Neural progenitor cell (in vitro differentiated cells): ENCODE measurements around the gene CUTA. TPM values are rescaled to one million over a fixed set of nuclear protein-coding genes. Genes with fewer than 3 reads are reported as not detected.
A peak's percentile ranks its signal among the peaks of the same experiment; 100 is the strongest.

Source experiments
- DNase-seq: peaks from one replicate; pipeline ENCODE4 v3.0.0-alpha.2; 2016; ENCODE audit warnings: low spot score
- H2AFZ ChIP-seq: fragments of 200-600 bp; sonication (generic); replicated peaks from 2 replicates; pipeline ENCODE4 v1.6.1; 2016; ENCODE audit warnings: antibody characterized with exemption
- H3F3A ChIP-seq: fragments of 200-600 bp; sonication (generic); 2 replicates; pipeline ENCODE4 v1.6.1; 2016; ENCODE audit warnings: antibody characterized with exemption, low read depth
- H3K27ac ChIP-seq: fragments of 200-600 bp; sonication (generic); 2 replicates; pipeline ENCODE4 v1.5.1; 2016; ENCODE audit warnings: mild to moderate bottlenecking
- H3K27me3 ChIP-seq: fragments of 200-600 bp; sonication (generic); 2 replicates; pipeline ENCODE4 v1.6.1; 2016; ENCODE audit warnings: mild to moderate bottlenecking, moderate library complexity
- H3K36me3 ChIP-seq: fragments of 200-600 bp; sonication (generic); 2 replicates; pipeline ENCODE4 v1.5.1; 2016
- H3K4me1 ChIP-seq: fragments of 200-600 bp; sonication (generic); 2 replicates; pipeline ENCODE4 v1.6.1; 2016; ENCODE audit warnings: mixed run types
- H3K4me2 ChIP-seq: fragments of 200-600 bp; sonication (generic); 2 replicates; pipeline ENCODE4 v1.6.1; 2016
- H3K4me3 ChIP-seq: fragments of 200-600 bp; sonication (generic); 2 replicates; pipeline ENCODE4 v1.5.1; 2016
- H3K79me2 ChIP-seq: fragments of 200-600 bp; sonication (generic); 2 replicates; pipeline ENCODE4 v1.6.1; 2016; ENCODE audit warnings: low read depth
- H3K9ac ChIP-seq: fragments of 200-600 bp; sonication (generic); 2 replicates; pipeline ENCODE4 v1.6.1; 2016
- H3K9me3 ChIP-seq: fragments of 200-600 bp; sonication (generic); 2 replicates; pipeline ENCODE4 v1.5.1; 2016; ENCODE audit warnings: low read depth
- H4K20me1 ChIP-seq: fragments of 200-600 bp; sonication (generic); 2 replicates; pipeline ENCODE4 v1.6.1; 2016; ENCODE audit warnings: low read depth
- H3K27ac Mint-ChIP-seq: 3 replicates; pipeline ENCODE4 v1.8.0; 2021; ENCODE audit warnings: mixed read lengths
- H3K27me3 Mint-ChIP-seq: 2 replicates; pipeline ENCODE4 v1.8.0; 2022; ENCODE audit warnings: low read depth, mild to moderate bottlenecking, inconsistent platforms, moderate library complexity, mixed read lengths; ENCODE audit not compliant: insufficient read depth
- H3K36me3 Mint-ChIP-seq: 3 replicates; pipeline ENCODE4 v1.8.0; 2021; ENCODE audit warnings: mixed read lengths
- H3K4me1 Mint-ChIP-seq: 3 replicates; pipeline ENCODE4 v1.8.0; 2021; ENCODE audit warnings: mixed read lengths
- H3K4me3 Mint-ChIP-seq: 3 replicates; pipeline ENCODE4 v1.8.0; 2021; ENCODE audit warnings: mild to moderate bottlenecking, moderate library complexity, mixed read lengths
- H3K9me3 Mint-ChIP-seq: 3 replicates; pipeline ENCODE4 v1.8.0; 2020; ENCODE audit warnings: mixed read lengths
- CTCF ChIP-seq: fragments of 200-600 bp; sonication (generic); IDR thresholded peaks from 2 replicates; pipeline ENCODE4 v1.5.1; 2017; ENCODE audit warnings: antibody characterized with exemption, mild to moderate bottlenecking
- EZH2 ChIP-seq: fragments of 200-600 bp; sonication (generic); IDR thresholded peaks from 2 replicates; pipeline ENCODE4 v1.6.1; 2017; ENCODE audit warnings: antibody characterized with exemption, mild to moderate bottlenecking, moderate library complexity
- EZH2phosphoT487 ChIP-seq: fragments of 200-600 bp; sonication (generic); IDR thresholded peaks from 2 replicates; pipeline ENCODE4 v1.6.1; 2017; ENCODE audit warnings: antibody characterized with exemption
- total RNA-seq: library from RNA; depleted of rRNA; stranded (reverse); fragments of >200 nt; gene quantifications from 2 replicates; pipeline ENCODE4 v1.2.3, GENCODE V29; 2015; ENCODE audit warnings: low replicate concordance

Gene CUTA
- total RNA-seq, 1 donor from 2014 or later = 118 TPM

DNA sequence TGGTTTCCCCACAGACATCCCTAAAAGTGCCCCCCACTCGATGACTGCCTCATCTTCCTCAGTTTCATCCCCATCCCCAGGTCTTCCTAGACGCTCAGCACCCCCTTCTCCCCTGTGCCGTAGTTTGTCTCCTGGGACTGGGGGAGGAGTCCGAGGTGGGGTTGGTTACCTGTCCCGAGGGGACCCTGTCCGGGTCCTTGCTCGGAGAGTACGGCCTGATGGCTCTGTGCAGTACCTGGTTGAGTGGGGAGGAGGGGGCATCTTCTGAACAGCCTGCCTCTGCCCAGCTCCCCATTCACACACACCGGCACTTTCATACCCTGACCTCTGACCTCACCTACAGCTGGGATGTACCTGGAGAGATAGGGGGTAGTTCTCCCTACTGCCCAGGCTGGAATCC lies 2.1 kb downstream of the CUTA start:
- H3K9me3 Mint-ChIP-seq = no peaks in the 10 kb centered on the region
- peaks cover 61% of the 10 kb centered on the region for H3F3A ChIP-seq
- H3K9me3 ChIP-seq = no peaks in the 10 kb centered on the region
- H3K79me2 ChIP-seq = peaks cover 59% of the 10 kb centered on the region
- H2AFZ ChIP-seq = no peak overlapping the region
- H3K4me1 ChIP-seq = peaks cover 28% of the 10 kb centered on the region
- no peaks in the 10 kb centered on the region for H3K36me3 ChIP-seq
- H3K4me1 Mint-ChIP-seq = peaks cover 57% of the 10 kb centered on the region
- no peaks in the 10 kb centered on the region for H3K27me3 ChIP-seq
- no peak overlapping the region for H3K9ac ChIP-seq
- H3K4me2 ChIP-seq = peak overlapping the region; percentile 88
- no peak for DNase-seq
- peaks cover 24% of the 10 kb centered on the region for H3K36me3 Mint-ChIP-seq
- H3K4me3 Mint-ChIP-seq = peak overlapping the region; percentile 62
- H4K20me1 ChIP-seq = peaks cover 27% of the 10 kb centered on the region
- no peak for TF ChIP-seq CTCF
- no peak for TF ChIP-seq EZH2phosphoT487
- TF ChIP-seq EZH2 = no peak
- peak overlapping the region; percentile 84 for H3K4me3 ChIP-seq
- no peak overlapping the region for H3K27ac ChIP-seq
- no peak overlapping the region for H3K27ac Mint-ChIP-seq
- peaks cover 8% of the 10 kb centered on the region for H3K27me3 Mint-ChIP-seq

DNA sequence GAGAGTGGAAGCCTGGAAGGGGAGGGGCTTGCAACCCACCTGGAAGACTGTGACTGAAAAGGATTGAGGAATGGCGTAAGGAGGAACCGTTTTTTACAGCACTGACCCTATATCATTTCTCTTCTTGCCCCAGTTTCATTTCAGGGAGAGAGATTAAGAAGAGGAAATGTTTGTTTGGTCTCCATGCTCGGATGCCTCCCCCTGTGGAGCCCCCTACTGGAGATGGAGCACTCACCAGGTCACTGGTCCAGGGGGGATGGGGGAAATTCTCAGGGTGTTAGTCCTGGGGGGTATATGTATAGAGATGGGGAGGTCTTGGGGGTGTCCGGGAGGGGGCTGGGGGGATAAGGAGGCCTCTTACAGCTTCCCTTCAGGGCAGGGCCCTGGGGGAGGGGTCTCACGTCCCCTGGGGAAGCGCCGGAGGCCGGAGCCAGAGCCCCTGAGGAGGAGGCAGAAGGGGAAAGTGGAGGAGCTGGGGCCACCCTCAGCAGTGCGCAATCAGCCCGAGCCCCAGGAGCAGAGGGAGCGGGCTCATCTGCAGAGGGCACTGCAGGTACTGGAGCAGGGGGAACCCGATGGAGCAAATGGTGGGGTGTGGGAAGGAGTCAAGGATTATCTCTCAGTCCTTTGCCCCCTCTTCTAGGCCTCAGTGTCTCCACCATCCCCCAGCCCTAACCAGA lies 3.2 kb downstream of the CUTA start:
- no peak overlapping the region for H3K27ac ChIP-seq
- H3K79me2 ChIP-seq = peaks cover 53% of the 10 kb centered on the region
- Mint-ChIP-seq H3K27ac (peak overlapping the region; percentile 64), H3K27me3 (peaks cover 8% of the 10 kb centered on the region), H3K9me3 (no peaks in the 10 kb centered on the region), H3K4me1 (peaks cover 57% of the 10 kb centered on the region), H3K4me3 (peak overlapping the region; percentile 62), H3K36me3 (peaks cover 24% of the 10 kb centered on the region)
- no peaks in the 10 kb centered on the region for H3K36me3 ChIP-seq
- H3K4me3 ChIP-seq = no peak overlapping the region
- peaks cover 63% of the 10 kb centered on the region for H3F3A ChIP-seq
- H3K27me3 ChIP-seq = no peaks in the 10 kb centered on the region
- H2AFZ ChIP-seq = no peak overlapping the region
- H3K4me1 ChIP-seq = peaks cover 28% of the 10 kb centered on the region
- H3K9ac ChIP-seq = no peak overlapping the region
- no peaks in the 10 kb centered on the region for H3K9me3 ChIP-seq
- no peak overlapping the region for H3K4me2 ChIP-seq
- TF ChIP-seq EZH2 (no peak), CTCF (peak; percentile 58)
- peak; percentile 42 for DNase-seq
- H4K20me1 ChIP-seq = peaks cover 27% of the 10 kb centered on the region

DNA sequence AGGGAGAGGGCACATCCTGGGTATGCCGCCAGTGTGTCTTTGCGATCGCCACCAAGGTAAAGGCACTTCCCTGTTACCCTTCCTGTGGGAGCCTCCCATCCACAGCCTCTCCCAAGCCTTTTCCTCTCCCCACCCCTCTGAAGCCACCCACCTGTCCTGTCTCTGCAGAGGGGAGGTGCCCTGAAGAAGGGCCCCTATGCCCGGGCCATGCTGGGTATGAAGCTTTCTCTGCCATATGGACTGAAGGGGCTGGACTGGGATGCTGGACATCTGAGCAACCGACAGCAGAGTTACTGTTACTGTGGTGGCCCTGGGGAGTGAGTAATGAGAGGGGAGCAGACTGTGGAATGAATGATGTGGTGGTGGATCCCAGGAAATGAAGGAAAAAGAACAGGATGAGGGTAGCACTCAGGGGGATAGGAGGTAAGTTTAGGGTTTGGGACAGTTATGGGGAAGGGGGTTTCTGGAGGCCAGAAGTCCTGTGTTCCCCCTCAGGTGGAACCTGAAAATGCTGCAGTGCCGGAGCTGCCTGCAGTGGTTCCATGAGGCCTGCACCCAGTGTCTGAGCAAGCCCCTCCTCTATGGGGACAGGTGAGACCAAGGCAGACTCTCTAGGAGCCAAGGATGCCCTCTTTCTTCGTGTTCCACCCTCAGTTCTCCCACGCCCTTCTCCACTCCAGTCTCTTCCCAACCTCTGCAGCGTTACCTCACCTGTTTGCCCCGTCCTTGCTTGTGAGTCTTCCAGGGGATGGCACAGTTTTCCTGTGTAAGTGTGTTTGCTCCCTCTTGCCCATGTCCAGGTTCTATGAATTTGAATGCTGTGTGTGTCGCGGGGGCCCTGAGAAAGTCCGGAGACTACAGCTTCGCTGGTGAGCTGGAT lies 4.4 kb downstream of the CUTA start:
- Mint-ChIP-seq H3K4me1 (peaks cover 52% of the 10 kb centered on the region), H3K36me3 (peaks cover 24% of the 10 kb centered on the region), H3K27ac (no peak overlapping the region), H3K4me3 (peak overlapping the region; percentile 5), H3K27me3 (peaks cover 6% of the 10 kb centered on the region), H3K9me3 (no peaks in the 10 kb centered on the region)
- Histone ChIP-seq H3K4me2 (no peak overlapping the region), H3F3A (peaks cover 63% of the 10 kb centered on the region), H3K36me3 (no peaks in the 10 kb centered on the region), H3K79me2 (peaks cover 53% of the 10 kb centered on the region), H4K20me1 (peaks cover 27% of the 10 kb centered on the region), H3K27me3 (no peaks in the 10 kb centered on the region), H2AFZ (no peak overlapping the region), H3K9ac (no peak overlapping the region), H3K27ac (no peak overlapping the region), H3K9me3 (no peaks in the 10 kb centered on the region), H3K4me3 (no peak overlapping the region), H3K4me1 (peaks cover 15% of the 10 kb centered on the region)
- no peak for DNase-seq
- TF ChIP-seq CTCF = no peak
- no peak for TF ChIP-seq EZH2phosphoT487
- no peak for TF ChIP-seq EZH2
